ENCODE data around the gene MAT2A.
"Not testable (repeated sequence)": the region's sequence is repeated elsewhere in the genome, so short reads cannot be mapped to it uniquely, and the experiment has no call there.

The MAT2A gene

GRCh38 chr2:85580206-85580605 is 41.2 kb downstream of the MAT2A start:
- no peak for DNase-seq

DNA sequence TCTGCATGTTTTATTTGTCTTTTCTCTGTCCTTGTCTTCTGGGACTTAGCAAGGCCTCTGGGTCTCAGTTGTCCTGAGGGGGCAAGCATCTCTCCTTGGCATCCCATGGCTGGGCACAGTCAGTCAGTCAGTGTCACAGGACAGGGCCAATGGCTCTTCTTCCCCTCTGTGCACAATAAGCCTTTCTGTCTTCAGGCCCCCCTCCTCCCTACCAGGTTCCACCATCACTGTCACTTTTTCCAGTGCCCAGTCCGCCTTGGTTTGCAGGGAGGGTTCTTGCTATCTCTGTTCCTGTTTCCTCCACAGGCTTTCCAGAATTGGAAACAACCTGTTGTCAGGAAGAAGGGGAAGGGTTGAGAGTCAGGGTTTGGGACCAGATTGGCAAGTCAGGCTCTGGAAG is 43.5 kb downstream of the MAT2A start:
- no peak for DNase-seq

DNA sequence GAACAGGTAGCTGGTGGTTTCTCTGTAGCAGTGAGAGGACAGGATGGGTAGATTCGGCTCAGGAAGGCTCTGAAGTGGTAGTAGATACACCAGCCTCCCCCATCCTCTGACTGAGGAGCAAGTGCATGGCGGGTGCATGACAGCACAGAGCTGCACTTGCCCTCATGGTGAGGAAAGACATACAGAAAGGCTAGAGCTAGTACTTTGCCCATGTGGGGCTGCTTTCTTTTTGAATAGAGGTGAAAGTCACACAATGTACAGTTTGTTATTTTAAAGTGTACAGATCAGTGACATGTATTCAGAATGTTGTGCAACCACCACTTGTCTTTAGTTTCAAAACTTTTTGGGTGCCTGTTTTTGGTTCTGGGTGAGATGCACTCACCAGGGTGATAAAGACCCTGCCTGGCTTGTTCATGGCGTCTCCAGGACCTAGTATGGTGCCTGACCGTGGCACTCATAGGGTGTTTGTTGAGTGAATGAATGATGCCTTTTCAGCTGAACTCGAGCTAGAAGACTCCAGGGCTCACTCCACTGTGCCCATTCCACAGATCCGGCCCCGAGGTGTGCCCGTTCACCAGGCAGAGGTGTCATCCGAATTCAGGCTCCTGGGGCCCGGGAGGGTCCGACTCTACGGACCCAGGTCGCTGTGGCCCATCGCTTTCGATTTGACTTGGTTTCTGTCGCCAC is 44.8 kb downstream of the MAT2A start:
- DNase-seq, result no peak

- peak; percentile 44 for DNase-seq
Observed at GRCh38 chr2:85584354-85584856, 45.4 kb downstream of the MAT2A start, which contains the start of gene VAMP5. Gene VAMP5 (plus strand): TSS chr2:85584431. CDS start chr2:85584491, 60 bp downstream.

GRCh38 chr2:85584857-85585780 is 46.2 kb downstream of the MAT2A start:
- DNase-seq, result no peak

DNA sequence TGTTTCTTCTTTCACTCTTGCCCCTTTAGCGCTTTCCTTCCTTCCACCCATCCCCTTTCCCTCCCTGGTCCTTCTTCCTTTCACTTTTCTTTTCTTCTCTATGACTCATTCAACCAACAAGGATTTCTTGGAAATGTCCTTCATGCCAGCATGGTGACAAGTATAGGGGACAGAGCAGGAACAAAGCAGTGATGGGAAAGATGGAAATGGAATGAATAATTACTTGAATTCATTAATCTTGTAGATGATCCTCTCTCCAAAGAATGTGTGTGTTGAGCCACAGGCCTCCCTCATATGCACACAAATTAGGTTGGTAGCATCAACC is 46.8 kb downstream of the MAT2A start:
- no peak for DNase-seq

GRCh38 chr2:85588236-85588635 is 49.3 kb downstream of the MAT2A start:
- no peak for DNase-seq

DNA sequence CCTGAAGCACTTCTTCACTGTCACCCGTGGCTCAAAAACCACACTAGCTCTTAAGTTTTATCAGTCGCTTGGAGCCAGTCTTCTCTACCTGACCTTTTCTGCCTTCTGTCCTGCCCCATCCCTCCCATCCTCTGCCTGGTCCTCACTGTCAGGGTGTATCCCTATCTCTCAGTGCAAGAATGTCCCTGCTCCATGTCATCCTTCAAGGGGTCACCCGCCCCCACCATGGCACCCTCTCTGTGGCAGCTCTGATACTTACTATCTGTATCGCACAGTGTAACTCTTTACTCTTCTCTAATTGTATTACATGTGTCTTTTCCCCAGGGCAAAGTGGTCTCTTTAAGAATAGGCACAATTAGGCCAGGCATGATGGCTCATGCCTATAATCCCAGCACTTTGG is 49.7 kb downstream of the MAT2A start:
- DNase-seq, result no peak

- DNase-seq, result no peak
Observed at GRCh38 chr2:85589181-85589580, 50.2 kb downstream of the MAT2A start.

DNA sequence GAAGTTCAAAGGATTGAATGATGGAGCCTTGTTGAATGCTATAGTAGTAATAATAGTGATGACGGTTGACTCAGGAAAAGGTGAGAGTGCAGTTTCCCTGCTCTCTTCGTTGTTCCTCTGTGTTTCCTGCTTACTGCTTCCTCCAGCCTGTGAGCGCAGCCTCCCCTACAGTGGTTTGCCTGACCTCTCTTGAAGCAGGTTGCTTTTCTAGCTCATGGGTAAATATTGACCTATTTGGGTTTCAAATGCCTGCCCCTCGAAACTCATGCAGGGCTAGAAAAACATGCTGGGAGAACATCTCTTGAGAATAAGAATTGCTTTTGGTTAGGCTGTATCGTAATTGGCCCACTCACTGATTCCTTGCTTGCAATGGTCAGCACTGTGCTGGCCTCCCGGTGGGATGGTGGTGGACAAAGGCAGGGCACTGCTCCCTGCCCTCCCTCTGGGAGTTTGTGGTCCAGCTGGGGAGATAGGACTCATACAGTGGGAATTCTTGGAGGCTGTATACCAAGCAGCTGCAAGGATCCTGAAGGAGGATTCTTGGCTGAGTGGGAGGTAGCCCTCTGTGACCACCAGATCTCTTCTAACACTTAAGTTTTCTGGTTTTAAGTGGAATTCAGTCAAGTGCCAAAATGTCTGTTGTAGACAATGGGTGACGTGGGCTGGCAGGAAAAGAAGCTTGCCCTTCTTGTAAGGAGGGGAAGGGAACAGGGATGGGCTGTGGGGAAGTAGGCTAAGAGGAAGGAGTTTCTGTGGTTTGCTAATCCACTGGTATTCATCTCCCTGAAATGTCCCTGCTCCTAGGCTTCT is 51.2 kb downstream of the MAT2A start:
- no peak for DNase-seq

DNA sequence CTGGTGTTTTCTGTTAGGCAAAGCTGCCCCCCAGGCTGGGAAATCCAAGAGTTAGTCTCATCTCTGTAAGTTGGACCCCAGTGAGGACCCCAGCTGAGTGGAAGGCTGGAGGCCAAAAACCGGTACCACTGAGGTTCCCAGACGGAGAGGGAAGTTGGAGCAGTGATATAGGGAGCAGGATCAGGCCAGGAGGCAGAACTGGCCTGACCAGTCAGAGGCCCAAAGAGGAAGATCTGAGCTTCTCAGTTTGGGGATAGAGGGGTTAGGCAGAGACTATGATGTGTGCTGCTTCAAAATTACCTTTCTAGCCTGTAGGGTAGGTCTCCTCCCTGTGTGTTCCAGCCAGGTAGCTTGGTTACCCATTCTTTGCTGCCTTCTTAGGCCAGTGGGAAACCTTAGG is 52.0 kb downstream of the MAT2A start:
- no peak for DNase-seq

DNA sequence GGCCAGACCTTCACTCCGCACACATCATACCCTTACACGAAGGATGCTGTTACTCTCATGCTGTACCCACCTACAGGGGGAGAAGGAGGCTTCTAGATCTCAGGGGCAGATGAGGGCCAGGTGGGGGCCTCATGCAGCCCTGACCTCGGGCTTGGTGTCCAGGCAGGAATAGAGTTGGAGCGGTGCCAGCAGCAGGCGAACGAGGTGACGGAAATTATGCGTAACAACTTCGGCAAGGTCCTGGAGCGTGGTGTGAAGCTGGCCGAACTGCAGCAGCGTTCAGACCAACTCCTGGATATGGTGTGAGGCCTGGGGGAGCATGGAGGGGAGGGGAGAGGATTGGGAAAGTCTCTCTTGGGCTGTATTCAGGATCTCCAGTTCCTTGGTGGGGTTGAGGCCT is 52.6 kb downstream of the MAT2A start:
- DNase-seq, result no peak

DNA sequence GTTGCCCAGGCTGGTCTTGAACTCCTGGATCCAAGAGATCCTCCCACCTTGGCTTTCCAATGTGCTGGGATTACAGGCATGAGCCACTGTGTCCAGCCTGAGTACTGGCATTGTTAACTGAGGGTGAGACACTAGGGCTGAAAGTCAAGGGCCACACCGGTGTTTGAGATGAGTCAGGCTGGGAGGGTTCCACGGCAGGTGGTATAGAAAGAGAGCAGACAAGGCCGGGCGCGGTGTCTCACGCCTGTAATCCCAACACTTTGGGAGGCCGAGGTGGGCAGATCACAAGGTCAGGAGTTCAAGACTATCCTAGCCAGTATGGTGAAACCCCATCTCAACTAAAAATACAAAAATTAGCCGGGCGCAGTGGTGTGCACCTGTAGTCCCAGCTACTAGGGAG is 53.3 kb downstream of the MAT2A start:
- not testable (repeated sequence) for DNase-seq

DNA sequence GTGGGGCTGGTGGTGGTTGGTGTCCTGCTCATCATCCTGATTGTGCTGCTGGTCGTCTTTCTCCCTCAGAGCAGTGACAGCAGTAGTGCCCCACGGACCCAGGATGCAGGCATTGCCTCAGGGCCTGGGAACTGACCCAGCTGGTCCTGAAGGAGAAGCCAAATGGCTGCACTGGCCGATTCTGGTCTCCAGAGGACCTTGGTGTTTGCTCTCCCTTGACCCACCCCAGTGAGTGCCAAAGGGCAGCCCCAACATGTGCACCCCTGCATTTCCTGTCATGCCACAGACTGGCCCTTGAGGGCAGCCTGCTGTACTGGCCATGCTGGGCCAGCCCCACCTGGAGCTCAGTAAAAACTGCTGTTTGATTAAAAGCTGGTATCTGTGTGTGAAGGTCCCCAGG is 54.1 kb downstream of the MAT2A start:
- no peak for DNase-seq

Measured in activated CD8-positive, alpha-beta memory T cell treated with anti-CD3 and anti-CD28 coated beads, Interleukin-2, amount 50 U/mL, for 4 hours (primary cell).